ENCODE results near the gene FAM20C.

Gene FAM20C

GRCh38 chr7:284762-285722 is 92.7 kb downstream of the FAM20C start:
- no peak for DNase-seq (ENCODE audit: low read depth)
- no peak overlapping the region for H3K4me3 ChIP-seq (ENCODE audit: low read length)
- no peak for TF ChIP-seq CTCF (conservative IDR thresholded peaks at IDR 0.05; ENCODE audit: low read length)

- TF ChIP-seq CTCF (conservative IDR thresholded peaks at IDR 0.05; ENCODE audit: low read length) = no peak
- DNase-seq (ENCODE audit: low read depth) = no peak
- H3K4me3 ChIP-seq (ENCODE audit: low read length) = no peak overlapping the region
Measured at GRCh38 chr7:285731-286130, 93.4 kb downstream of the FAM20C start.

GRCh38 chr7:286266-286665 is 93.9 kb downstream of the FAM20C start:
- no peak overlapping the region for H3K4me3 ChIP-seq (ENCODE audit: low read length)
- DNase-seq (ENCODE audit: low read depth) = no peak
- TF ChIP-seq CTCF (conservative IDR thresholded peaks at IDR 0.05; ENCODE audit: low read length) = no peak

GRCh38 chr7:288671-289101 is 96.3 kb downstream of the FAM20C start:
- no peak for DNase-seq (ENCODE audit: low read depth)
- no peak for TF ChIP-seq CTCF (conservative IDR thresholded peaks at IDR 0.05; ENCODE audit: low read length)

GRCh38 chr7:289209-289755 is 96.9 kb downstream of the FAM20C start:
- H3K4me3 ChIP-seq (ENCODE audit: low read length) = no peak overlapping the region
- DNase-seq (ENCODE audit: low read depth) = no peak
- no peak for TF ChIP-seq CTCF (conservative IDR thresholded peaks at IDR 0.05; ENCODE audit: low read length)

More at GRCh38 chr7:288671-289101, 96.3 kb downstream of the FAM20C start:
- no peak overlapping the region for H3K4me3 ChIP-seq (ENCODE audit: low read length)

GRCh38 chr7:289756-290553 is 97.6 kb downstream of the FAM20C start, which contains the start of gene FOXL3:
Gene FOXL3, plus strand, starts transcription at chr7:290170. Its CDS starts 0 bp downstream, at chr7:290170.
- DNase-seq (ENCODE audit: low read depth) = no peak
- no peak for TF ChIP-seq CTCF (conservative IDR thresholded peaks at IDR 0.05; ENCODE audit: low read length)
- no peak within 1 kb of the TSS for H3K4me3 ChIP-seq (ENCODE audit: low read length)
